Measurements from ENCODE around the gene WRAP73.
"Not testable (repeated sequence)": the region's sequence is repeated elsewhere in the genome, so short reads cannot be mapped to it uniquely, and the experiment has no call there.

Gene WRAP73

GRCh38 chr1:3630161-3630611 is 19.7 kb downstream of the WRAP73 start:
- no peak for DNase-seq (ENCODE audit: low read depth)

- no peak for DNase-seq (ENCODE audit: low read depth)
These were observed 20.2 kb downstream of the WRAP73 start for GRCh38 chr1:3629561-3630160.

- DNase-seq (ENCODE audit: low read depth), result no peak
These were observed 21.5 kb downstream of the WRAP73 start for GRCh38 chr1:3628445-3628844.

- no peak for DNase-seq (ENCODE audit: low read depth)
These were observed 22.2 kb downstream of the WRAP73 start for GRCh38 chr1:3627515-3628253.

GRCh38 chr1:3626025-3626424 is 23.9 kb downstream of the WRAP73 start:
- no peak for DNase-seq (ENCODE audit: low read depth)

- DNase-seq (ENCODE audit: low read depth), result no peak
These were observed 24.6 kb downstream of the WRAP73 start for GRCh38 chr1:3625151-3625907.

GRCh38 chr1:3624200-3625136 is 25.4 kb downstream of the WRAP73 start, which contains the start of gene TPRG1L:
Gene TPRG1L (plus strand): TSS chr1:3625015. CDS start chr1:3625073, 58 bp downstream.
- DNase-seq (ENCODE audit: low read depth), result peak; percentile 55

GRCh38 chr1:3623441-3624199 is 26.3 kb downstream of the WRAP73 start:
- no peak for DNase-seq (ENCODE audit: low read depth)

- DNase-seq (ENCODE audit: low read depth), result not testable (repeated sequence)
These were observed 27.8 kb downstream of the WRAP73 start for GRCh38 chr1:3622102-3622501.

GRCh38 chr1:3621151-3621671 is 28.7 kb downstream of the WRAP73 start:
- DNase-seq (ENCODE audit: low read depth), result not testable (repeated sequence)

GRCh38 chr1:3620708-3621107 is 29.2 kb downstream of the WRAP73 start:
- no peak for DNase-seq (ENCODE audit: low read depth)

- DNase-seq (ENCODE audit: low read depth), result no peak
These were observed 30.8 kb downstream of the WRAP73 start for GRCh38 chr1:3618881-3619671.

GRCh38 chr1:3618531-3618880 is 31.4 kb downstream of the WRAP73 start:
- DNase-seq (ENCODE audit: low read depth), result no peak

- DNase-seq (ENCODE audit: low read depth), result no peak
These were observed 32.0 kb downstream of the WRAP73 start for GRCh38 chr1:3617806-3618345.

- DNase-seq (ENCODE audit: low read depth), result no peak
These were observed 33.0 kb downstream of the WRAP73 start for GRCh38 chr1:3616861-3617260.

- no peak for DNase-seq (ENCODE audit: low read depth)
These were observed 34.9 kb downstream of the WRAP73 start for GRCh38 chr1:3614755-3615742.

GRCh38 chr1:3612123-3612522 is 37.8 kb downstream of the WRAP73 start:
- DNase-seq (ENCODE audit: low read depth), result no peak
